Fibroblast of villous mesenchyme (primary cell): Measurements from ENCODE around the gene NKAIN1. TPM values are rescaled to one million over a fixed set of nuclear protein-coding genes. Genes with fewer than 3 reads are reported as not detected.
"Not testable (repeated sequence)": the region's sequence is repeated elsewhere in the genome, so short reads cannot be mapped to it uniquely, and the experiment has no call there.

Experiments used
- DNase-seq: peaks from one replicate; pipeline ENCODE4 v3.0.0-alpha.2; 2010; ENCODE audit warnings: low read depth
- H3K4me3 ChIP-seq: 2 replicates; pipeline ENCODE4 v1.5.1; 2011; ENCODE audit warnings: low read depth, mild to moderate bottlenecking, low read length
- CTCF ChIP-seq: IDR thresholded peaks from 2 replicates; pipeline ENCODE4 v1.5.1; 2012; ENCODE audit warnings: low read depth, mild to moderate bottlenecking, low read length; ENCODE audit not compliant: insufficient read depth
- total RNA-seq: library from RNA; depleted of rRNA; stranded (reverse); fragments of >200 nt; gene quantifications from 2 replicates; pipeline ENCODE4 v1.2.3, GENCODE V29; 2012

The NKAIN1 gene
- total RNA-seq, 1 donor = not detected

GRCh38 chr1:31201931-31202360 lies 37.7 kb downstream of the NKAIN1 start:
- no peak overlapping the region for H3K4me3 ChIP-seq
- no peak for DNase-seq
- no peak for TF ChIP-seq CTCF

GRCh38 chr1:31199949-31200348 lies 39.7 kb downstream of the NKAIN1 start:
- no peak for DNase-seq
- no peak overlapping the region for H3K4me3 ChIP-seq
- TF ChIP-seq CTCF = no peak

- DNase-seq = no peak
- no peak overlapping the region for H3K4me3 ChIP-seq
- TF ChIP-seq CTCF = no peak
Observed at GRCh38 chr1:31199236-31199790, 40.4 kb downstream of the NKAIN1 start.

- no peak for DNase-seq
Observed at GRCh38 chr1:31198600-31198999, 41.1 kb downstream of the NKAIN1 start.

GRCh38 chr1:31198150-31198549 lies 41.5 kb downstream of the NKAIN1 start:
- no peak overlapping the region for H3K4me3 ChIP-seq
- TF ChIP-seq CTCF = no peak
- no peak for DNase-seq

More at GRCh38 chr1:31198600-31198999, 41.1 kb downstream of the NKAIN1 start:
- H3K4me3 ChIP-seq = no peak overlapping the region
- TF ChIP-seq CTCF = no peak

GRCh38 chr1:31196685-31197084 lies 43.0 kb downstream of the NKAIN1 start:
- DNase-seq = peak; percentile 7
- no peak for TF ChIP-seq CTCF
- H3K4me3 ChIP-seq = no peak overlapping the region

GRCh38 chr1:31195267-31195666 lies 44.4 kb downstream of the NKAIN1 start:
- H3K4me3 ChIP-seq, DNase-seq: not testable (repeated sequence)
- TF ChIP-seq CTCF = peak; percentile 1
